Epithelial cell of esophagus (primary cell): ENCODE measurements around the gene TLE4.

Source experiments
- DNase-seq: peaks from one replicate; pipeline ENCODE4 v3.0.0; 2010; ENCODE audit warnings: low read depth
- H3K4me3 ChIP-seq: 2 replicates; pipeline ENCODE4 v1.5.1; 2011; ENCODE audit warnings: mild to moderate bottlenecking, low read length, control low read depth
- CTCF ChIP-seq: IDR thresholded peaks from 2 replicates; pipeline ENCODE4 v1.5.1; 2011; ENCODE audit warnings: low read depth, mild to moderate bottlenecking, low read length, control low read depth, inconsistent platforms; ENCODE audit not compliant: insufficient read depth; ENCODE audit errors: missing control alignments

TLE4 gene

DNA sequence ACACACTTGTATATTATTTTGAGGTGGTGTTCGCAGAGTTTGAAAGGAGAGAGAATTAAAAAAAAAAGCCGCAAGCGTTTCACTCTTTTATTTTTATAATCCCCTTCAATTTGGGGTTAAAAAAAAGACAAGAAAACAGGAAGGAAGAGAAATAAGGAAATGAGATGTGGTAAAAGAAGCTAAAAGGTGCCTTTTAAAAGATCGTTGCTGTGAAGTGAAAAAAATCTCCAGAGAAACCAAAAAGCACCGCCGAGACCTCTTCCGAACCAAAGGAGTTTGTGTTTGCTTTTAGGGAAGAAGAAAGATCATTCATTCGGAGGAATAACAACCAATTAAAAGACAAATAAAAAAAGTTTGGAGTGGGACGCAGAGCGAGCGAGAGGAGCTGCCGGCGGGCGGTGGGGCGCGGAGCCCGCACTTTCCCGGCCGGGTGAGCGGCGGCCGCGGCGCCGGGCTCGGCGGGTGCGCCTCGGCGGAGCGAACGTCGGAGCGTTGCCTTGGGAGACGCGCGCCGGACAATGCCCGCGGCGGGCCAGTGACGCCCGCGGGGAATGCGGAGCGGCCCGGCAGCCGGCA lies 355 bp downstream of the TLE4 start:
- TF ChIP-seq CTCF, result no peak
- H3K4me3 ChIP-seq, result peak overlapping the region; percentile 70
- DNase-seq, result no peak

- TF ChIP-seq CTCF, result no peak
- peak overlapping the region; percentile 70 for H3K4me3 ChIP-seq
- DNase-seq, result peak; percentile 50
These were observed 1.0 kb downstream of the TLE4 start for GRCh38 chr9:79572608-79573411.

DNA sequence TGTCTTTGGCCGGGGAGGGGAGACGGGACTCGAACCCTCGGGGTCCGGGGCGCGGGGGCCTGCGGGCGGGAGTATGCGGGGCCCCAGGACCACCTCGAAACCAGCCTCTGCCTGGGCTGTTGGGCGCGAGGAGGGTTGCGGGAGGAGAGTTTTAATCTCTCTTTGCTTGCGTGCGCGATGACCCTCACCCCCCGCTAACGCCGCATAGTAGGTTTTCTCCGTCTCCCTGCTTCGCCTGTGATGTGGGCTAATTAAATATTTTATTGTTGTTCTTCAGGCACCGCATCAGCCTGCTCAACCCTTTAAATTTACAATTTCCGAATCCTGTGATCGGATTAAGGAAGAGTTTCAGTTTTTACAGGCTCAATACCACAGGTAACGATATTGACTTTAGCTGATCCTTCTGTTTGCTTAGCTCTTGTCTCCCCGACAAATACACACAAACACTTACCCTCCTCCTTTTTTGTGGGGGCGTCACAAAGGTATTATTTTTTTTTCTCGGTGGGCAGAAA lies 1.7 kb downstream of the TLE4 start:
- TF ChIP-seq CTCF, result no peak
- H3K4me3 ChIP-seq, result peak overlapping the region; percentile 70
- no peak for DNase-seq

DNA sequence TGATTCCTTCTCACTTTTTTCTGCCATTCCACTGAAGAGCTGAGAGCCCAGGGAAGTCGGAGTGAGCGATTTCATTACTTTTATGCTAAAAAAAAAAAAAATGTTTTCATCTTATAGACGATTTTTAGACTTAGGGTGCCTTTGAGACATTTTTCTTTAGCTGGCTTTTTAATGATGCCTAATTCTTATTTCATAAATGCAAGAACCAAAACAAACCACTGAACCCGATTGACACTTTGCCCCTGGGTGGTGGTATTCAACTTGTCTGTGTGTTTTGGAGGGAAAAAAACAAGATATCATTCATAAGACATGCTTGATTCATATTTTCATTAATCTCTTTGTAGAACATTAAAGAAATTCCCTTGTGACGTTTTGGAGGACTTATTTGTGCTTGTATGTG lies 2.4 kb downstream of the TLE4 start:
- no peak for TF ChIP-seq CTCF
- H3K4me3 ChIP-seq, result peak overlapping the region; percentile 70
- DNase-seq, result no peak

DNA sequence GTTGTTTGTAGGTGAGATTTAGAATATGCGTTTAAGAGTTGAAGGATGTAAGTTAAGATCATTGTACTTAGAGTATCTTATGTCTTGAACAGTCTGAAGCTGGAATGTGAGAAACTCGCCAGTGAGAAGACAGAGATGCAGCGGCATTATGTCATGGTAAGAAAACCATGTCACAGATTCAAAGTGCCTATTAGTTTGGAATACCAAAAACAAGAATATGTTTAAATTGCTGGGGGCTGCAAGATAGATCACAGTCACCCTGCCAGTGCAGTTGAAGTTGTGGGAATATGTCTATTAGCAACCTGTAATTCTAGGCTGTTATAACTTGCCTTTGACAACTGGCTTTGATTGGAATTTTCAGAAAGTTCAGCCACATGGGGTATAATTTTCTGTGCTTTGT lies 3.0 kb downstream of the TLE4 start:
- peak overlapping the region; percentile 70 for H3K4me3 ChIP-seq
- no peak for DNase-seq
- no peak for TF ChIP-seq CTCF

- no peak overlapping the region for H3K4me3 ChIP-seq
These were observed 3.8 kb downstream of the TLE4 start for GRCh38 chr9:79575547-79575946.

More at GRCh38 chr9:79575547-79575946, 3.8 kb downstream of the TLE4 start:
- TF ChIP-seq CTCF, result no peak
- DNase-seq, result no peak
